ENCODE measurements around the gene ZNF837. TPM values are rescaled to one million over a fixed set of nuclear protein-coding genes. Genes with fewer than 3 reads are reported as not detected.

The ZNF837 gene
- total RNA-seq, result 2.1 and 4.3 TPM in 2 replicates

DNA sequence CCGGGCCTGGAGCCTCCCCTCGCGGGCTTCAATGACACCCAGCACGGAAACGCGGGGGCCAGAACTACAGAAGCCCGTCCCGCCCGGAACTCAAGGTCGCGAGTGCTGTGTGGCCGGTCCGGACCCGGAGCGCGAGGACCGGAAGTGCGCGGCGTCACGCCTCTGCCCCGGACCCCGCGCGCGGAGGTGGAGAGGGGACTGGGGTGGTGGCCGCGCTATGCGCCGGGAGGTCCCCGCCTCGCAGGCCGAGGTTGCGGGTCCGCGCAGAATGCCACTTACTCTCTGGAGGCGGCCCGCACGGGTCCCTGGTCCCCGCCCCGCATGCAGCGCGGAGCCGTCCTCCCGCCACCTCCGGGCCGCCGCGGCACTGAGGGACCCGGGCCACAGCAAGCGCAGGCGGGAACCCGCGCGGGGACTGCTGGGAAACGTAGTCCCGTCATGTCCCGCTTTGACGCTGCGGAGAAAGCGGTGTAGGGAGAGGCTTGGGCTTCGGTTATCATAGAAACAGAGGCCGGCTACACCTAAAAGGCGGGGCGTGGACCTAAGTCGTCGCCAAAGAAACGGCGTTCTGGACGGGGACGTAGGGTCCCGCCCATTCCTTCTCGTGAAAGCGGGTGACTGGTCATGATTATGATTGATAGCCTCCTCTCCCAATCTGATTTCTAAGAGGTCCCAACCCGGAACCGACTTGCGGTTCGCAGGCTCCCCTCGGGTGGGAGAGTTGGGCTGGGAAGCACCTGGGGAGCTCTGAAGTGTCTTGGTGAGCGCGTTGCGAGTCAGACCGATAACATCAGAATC is at the start of gene ZNF837:
Gene ZNF837 (minus strand): TSS at position 369 of the 798 bp plus-strand sequence. CDS start 11,698 bp downstream, outside the sequence.

GRCh38 chr19:58408152-58409009 is 27.6 kb upstream of the ZNF837 start, which contains the start of gene ZNF584:
TSS of gene ZNF584 (plus strand) at chr19:58408649. CDS start at chr19:58409148, 499 bp downstream.

DNA sequence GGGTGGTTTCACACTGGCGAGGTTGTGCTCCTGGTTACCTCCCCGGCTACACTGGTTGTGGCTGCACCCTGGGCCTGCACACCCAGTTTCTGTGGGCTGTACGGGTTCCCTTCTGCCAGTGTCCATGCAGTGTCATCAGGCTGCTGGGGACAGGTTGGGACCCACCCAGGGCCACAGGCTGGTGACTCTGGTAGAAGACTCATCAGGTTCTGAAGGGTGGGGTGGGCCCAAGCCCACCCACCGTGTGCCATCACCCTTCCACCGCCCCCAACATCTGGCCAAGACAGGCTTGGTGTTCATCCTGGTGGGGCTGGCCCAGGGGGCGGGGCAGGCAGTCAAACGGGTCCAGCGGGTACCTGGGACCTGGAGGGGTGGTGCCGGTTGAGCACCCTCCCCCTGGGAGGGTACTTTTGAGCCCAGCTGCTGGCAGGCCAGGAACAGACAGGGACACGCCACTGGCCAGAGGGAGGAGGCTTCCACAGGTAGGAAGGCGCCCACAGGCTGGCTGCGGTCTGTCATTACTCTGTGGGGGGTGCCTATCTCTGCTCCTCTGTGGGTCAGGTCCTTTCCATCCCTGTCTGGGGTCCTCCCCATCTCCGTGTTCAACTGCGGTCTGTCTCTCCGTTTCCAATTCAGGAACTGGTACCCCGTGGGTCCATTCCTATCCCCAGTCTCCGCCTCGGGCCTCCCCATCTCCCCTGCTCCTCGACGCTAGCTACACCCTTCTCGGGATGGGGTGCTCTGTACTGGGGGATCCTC is 14.6 kb upstream of the ZNF837 start, which contains the start of gene RNF225:
Gene RNF225 (plus strand): TSS at position 437 of the 759 bp plus-strand sequence. CDS start 434 bp downstream, outside the sequence.

DNA sequence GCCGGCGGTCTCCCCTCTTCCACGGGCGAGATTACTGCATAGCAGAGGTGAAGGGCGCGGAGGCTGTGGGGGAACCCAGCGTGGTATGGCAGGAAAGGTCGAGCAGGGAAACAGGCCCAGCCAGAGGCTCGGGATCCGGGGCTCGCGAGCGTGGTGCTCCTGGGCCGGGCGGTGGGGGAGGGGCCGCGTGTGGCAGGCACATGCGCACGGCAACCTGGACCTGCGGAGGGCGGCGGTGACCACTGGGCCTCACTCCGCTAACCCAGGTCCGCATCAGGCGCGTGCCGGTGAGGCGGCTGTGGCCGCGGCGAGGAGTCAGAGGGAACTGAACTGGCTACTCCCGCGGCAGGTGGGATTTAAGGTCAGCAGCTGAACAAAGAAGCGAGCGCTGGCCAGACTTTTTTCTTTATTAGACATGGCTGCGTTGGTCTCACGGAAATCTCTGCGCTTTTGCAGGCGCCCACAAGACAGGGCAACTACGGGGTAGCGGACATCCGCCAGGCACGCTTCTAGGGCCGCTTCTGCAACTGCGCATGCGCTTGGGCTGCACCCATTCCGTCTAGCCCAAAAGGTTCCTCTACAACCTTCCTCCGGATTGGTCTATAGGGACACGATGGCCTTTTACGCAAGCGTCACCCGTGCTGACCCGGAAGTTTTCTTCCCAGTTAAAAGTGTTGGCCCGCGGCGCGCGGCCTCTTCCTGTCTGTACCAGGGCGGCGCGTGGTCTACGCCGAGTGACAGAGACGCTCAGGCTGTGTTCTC is 5.9 kb upstream of the ZNF837 start, which contains the start of gene RPS5:
Gene RPS5 (plus strand): TSS at position 694 of the 762 bp plus-strand sequence. CDS start 869 bp downstream, outside the sequence.

DNA sequence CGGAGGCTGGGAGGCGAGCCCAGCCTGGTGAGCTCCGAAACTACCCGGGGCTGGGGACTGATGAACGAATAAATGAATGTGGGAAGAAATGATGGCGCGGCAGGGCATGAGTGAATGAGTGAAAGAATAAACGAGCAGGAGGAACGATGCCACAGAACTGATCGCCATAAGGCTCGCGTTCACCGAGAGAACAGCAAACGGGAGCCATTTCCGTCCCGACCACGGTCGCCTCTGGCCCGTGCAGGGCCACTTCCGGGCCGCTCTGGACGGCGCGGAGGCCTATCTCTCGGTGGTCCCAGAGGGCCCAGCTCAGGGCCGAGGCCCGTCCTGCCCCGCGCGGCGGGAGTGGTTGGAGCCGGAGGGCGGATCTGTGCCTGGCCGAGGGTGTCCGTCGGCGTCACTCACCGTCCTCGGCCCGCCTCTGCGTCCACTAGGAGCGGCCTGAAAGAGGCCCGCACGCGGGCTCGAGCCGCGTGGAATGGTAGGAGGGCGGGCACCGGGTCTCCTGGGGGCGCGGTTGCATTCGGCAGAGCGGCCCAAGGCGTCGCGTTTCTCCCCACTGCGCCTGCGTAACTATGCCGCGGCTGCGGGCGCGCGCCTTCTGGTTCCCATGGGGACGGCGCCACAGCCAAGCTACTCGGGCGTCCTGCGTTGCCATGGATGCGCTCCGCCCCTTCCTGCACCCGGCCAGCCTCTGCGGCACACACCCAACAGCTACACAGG is 18.4 kb downstream of the ZNF837 start, which contains the start of gene ZNF497:
Gene ZNF497 (minus strand): TSS at position 480 of the 723 bp plus-strand sequence. CDS start 5,116 bp downstream, outside the sequence.

DNA sequence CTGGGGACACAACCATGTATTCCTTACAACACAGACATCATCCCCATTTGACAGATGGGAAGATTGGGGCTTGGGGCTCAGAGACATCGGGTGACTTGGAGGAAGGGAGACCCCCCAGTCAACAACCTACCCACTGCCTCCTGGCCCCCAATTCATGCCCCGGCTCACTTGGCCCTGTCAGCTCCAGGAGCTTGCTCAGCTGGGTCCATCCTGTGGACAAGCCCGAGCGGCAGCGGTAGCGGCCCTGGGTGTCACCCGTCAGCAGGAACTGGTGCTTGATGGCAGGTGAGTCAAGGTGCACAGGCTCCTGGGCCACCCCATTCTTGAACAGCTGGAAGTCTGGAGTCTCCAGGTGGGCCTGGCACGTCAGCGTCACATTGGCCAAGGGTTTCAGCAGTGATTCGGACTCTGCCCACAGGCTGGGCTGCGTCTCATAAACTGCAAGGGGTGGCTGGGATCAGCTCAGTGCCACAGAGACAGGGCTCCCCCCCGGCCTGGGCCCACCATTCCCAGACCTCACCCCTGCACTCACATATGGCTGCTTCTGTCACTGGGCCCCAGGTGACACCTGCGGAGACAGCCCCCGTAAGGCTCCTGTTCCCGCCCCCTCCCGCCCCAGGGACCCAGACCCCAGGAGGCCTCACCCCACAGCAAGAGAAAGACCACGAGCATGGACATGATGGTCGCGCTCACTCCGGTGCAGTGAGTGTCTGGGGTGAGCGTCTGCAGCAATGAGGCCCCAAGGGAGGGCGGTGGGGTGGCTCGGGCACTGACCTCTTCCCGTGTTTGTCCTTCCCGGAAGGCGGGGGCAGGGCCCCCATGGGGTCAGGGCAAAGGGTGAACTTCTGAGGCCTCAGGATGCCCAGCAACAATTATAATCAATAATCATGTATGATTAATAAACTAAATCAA is 27.8 kb downstream of the ZNF837 start, which contains the start of gene A1BG:
Gene A1BG (minus strand): TSS at position 733 of the 912 bp plus-strand sequence. CDS start 55 bp downstream, at position 678.

DNA sequence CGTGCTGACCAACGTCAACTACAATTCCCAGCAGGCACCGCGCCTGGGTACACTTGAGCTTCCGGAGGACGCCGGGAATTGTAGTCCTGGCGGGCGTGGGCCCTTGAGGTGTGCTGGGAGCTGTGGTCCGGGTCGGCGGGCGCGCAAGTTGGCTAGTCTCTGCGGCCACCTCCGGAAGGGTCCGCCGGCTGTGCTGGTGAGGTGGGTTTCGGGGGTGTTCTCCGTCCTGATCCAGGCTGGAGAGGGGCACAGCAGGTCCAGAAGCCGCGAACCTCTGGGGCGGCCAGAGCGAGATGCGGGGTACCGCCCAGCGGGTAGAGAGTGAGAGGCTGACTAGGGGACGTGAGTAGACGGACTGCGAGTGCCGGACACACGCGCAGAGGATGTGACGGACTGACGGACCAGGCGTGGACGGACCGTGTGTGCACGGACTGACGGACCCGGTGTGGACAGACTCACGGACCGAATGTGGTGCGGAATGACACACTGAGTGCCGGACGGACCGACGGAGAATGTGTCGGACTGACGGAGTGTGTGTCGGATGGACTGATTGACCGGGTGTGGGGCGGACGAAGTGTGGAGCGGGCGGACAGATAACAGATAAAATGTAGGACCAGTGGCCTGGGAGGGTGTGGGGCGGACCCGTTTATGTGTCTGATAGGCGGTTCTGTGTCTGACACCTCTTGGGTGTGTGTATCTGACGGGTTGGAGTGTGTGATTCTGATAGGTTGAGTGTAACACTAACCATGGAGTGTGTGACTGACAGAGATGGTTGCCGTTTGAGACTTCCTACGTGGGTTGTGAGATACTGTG is 53.7 kb downstream of the ZNF837 start, which contains the start of gene ZSCAN22:
Gene ZSCAN22 (plus strand): TSS at position 81 of the 813 bp plus-strand sequence. CDS start 7,809 bp downstream, outside the sequence.

Other genes with a start within 250 kb of the ZNF837 start
- 6.9 and 8.6 TPM in 2 replicates for gene ZNF329, start 230.2 kb downstream of the ZNF837 start, total RNA-seq
- 20.5 and 22.0 TPM in 2 replicates for gene ZNF274, start 198.0 kb downstream of the ZNF837 start, total RNA-seq
- 36.3 and 40.4 TPM in 2 replicates for gene ZNF544, start 152.1 kb downstream of the ZNF837 start, total RNA-seq
- gene ZNF8, start 102.1 kb downstream of the ZNF837 start, total RNA-seq, result 2.1 and 4.0 TPM in 2 replicates
- 27.1 and 40.8 TPM in 2 replicates for gene ERVK3-1, start 75.7 kb downstream of the ZNF837 start, total RNA-seq
- 1.2 and 3.0 TPM in 2 replicates for gene ZSCAN22, start 54.0 kb downstream of the ZNF837 start, total RNA-seq
- 7.5 and 31.5 TPM in 2 replicates for gene A1BG, start 27.5 kb downstream of the ZNF837 start, total RNA-seq
- gene ZNF497, start 18.3 kb downstream of the ZNF837 start, total RNA-seq, result not detected in 2 replicates
- gene RPS5, start 6.2 kb upstream of the ZNF837 start, total RNA-seq, result 2,786 and 3,048 TPM in 2 replicates
- not detected in 2 replicates for gene RNF225, start 14.6 kb upstream of the ZNF837 start, total RNA-seq
- 7.5 and 13.3 TPM in 2 replicates for gene ZNF584, start 27.6 kb upstream of the ZNF837 start, total RNA-seq
- 0.29 and 2.7 TPM in 2 replicates for gene ZNF132, start 59.1 kb upstream of the ZNF837 start, total RNA-seq
- 4.9 and 7.3 TPM in 2 replicates for gene ZNF324B, start 70.6 kb upstream of the ZNF837 start, total RNA-seq
- 9.0 and 11.0 TPM in 2 replicates for gene ZNF324, start 86.0 kb upstream of the ZNF837 start, total RNA-seq
- gene ZNF446, start 95.3 kb upstream of the ZNF837 start, total RNA-seq, result 14.1 and 25.3 TPM in 2 replicates
- gene SLC27A5, start 131.0 kb upstream of the ZNF837 start, total RNA-seq, result 4.3 and 9.2 TPM in 2 replicates
- gene ZBTB45, start 138.8 kb upstream of the ZNF837 start, total RNA-seq, result 8.1 and 11.3 TPM in 2 replicates
- 262 and 433 TPM in 2 replicates for gene TRIM28, start 163.0 kb upstream of the ZNF837 start, total RNA-seq
- gene CHMP2A, start 174.1 kb upstream of the ZNF837 start, total RNA-seq, result 110 and 117 TPM in 2 replicates
- 39.9 and 63.1 TPM in 2 replicates for gene UBE2M, start 177.6 kb upstream of the ZNF837 start, total RNA-seq
- 10.1 and 12.1 TPM in 2 replicates for gene MZF1, start 192.3 kb upstream of the ZNF837 start, total RNA-seq